Adrenal gland (tissue), 12 donors: Measurements from ENCODE around the gene SNAP25. TPM values are rescaled to one million over a fixed set of nuclear protein-coding genes. Genes with fewer than 3 reads are reported as not detected.

Experiments used
- DNase-seq, 7 donors: peaks; one replicate each; pipeline ENCODE4 v3.0.0-alpha.2; 2019 to 2020
- H3K27ac ChIP-seq, 5 donors: fragments of 200-600 bp; sonication (generic) in 4 of 5; 1 replicate in 3 of 5; 2 replicates in 2 of 5; pipeline versions ENCODE4 v1.5.1 to v1.8.0; 2016 to 2020; ENCODE audit warnings: mild to moderate bottlenecking in 1 of 5
- H3K27me3 ChIP-seq: fragments of 200-600 bp; 2 replicates; pipeline ENCODE4 v1.8.0; 2021
- H3K36me3 ChIP-seq, 2 donors: fragments of 200-600 bp; replicated peaks in 1 of 2; 1 replicate in 1 of 2; 2 replicates in 1 of 2; pipeline versions ENCODE4 v1.5.1 to v1.8.0; 2018 to 2022
- H3K4me1 ChIP-seq, 2 donors: fragments of 200-600 bp; replicated peaks in 1 of 2; 1 replicate in 1 of 2; 2 replicates in 1 of 2; pipeline versions ENCODE4 v1.5.1 to v1.8.0; 2018 to 2021
- H3K4me3 ChIP-seq, 4 donors: fragments of 200-600 bp; sonication (generic) in 3 of 4; one replicate each; pipeline ENCODE4 v1.5.1; 2016 to 2018
- H3K9me3 ChIP-seq, 3 donors: fragments of 200-600 bp; sonication (generic) in 1 of 3; replicated peaks in 1 of 3; 1 replicate in 2 of 3; 2 replicates in 1 of 3; pipeline versions ENCODE4 v1.5.1 to v1.8.0; 2016 to 2021
- CTCF ChIP-seq, 6 experiments: fragments of 450-650 bp in 4 of 6; fragments of 200-600 bp in 2 of 6; sonication (generic) in 1 of 6; IDR thresholded peaks; 1 replicate in 5 of 6; 2 replicates in 1 of 6; pipeline versions ENCODE4 v1.5.1 to v1.8.0; 2016 to 2021; ENCODE audit warnings: antibody characterized with exemption in 6 of 6, mild to moderate bottlenecking in 2 of 6, moderate library complexity in 1 of 6
- POLR2A ChIP-seq, 2 donors: fragments of 450-650 bp; IDR thresholded peaks; one replicate each; pipeline ENCODE4 v1.6.1; 2017; ENCODE audit warnings: antibody characterized with exemption in 2 of 2, mild to moderate bottlenecking in 2 of 2, moderate library complexity in 1 of 2
- WGBS, 4 donors: extraction: QIAGEN DNeasy Blood & Tissue Kit in 2 of 4; methylation state at CpG; one replicate each; pipeline versions ENCODE4 v1.1.5 to v1.1.7; 2013 to 2017; 5-methylcytosine and 5-hydroxymethylcytosine counted together
- intact Hi-C, 2 donors: fragments of 100-400 bp; cut with DNase I; formaldehyde crosslinking; loops; one replicate each; pipeline versions ENCODE4 v1.14.1 to v1.15.0; 2022 to 2023
- polyA plus RNA-seq, 3 donors: library from polyadenylated mRNA; stranded (reverse); fragments of 200-250 nt in 2 of 3; fragments of 350-450 nt in 1 of 3; fragmentation: Illumina TruSeq in 1 of 3; extraction: RNeasy Lipid Tissue Mini Kit (QIAGEN cat#74804) in 1 of 3; gene quantifications; one replicate each; pipeline ENCODE4 v1.2.3, GENCODE V29; 2013 to 2014
- total RNA-seq, 9 donors: library from RNA; depleted of rRNA in 4 of 9; stranded (reverse); fragments of >200 nt in 4 of 9; fragments of 120-200 nt in 1 of 9; fragmentation: NEBNext Ultra II Directional in 1 of 9; extraction: Animal tissue kit (Norgen Biotek cat#: 25700) in 1 of 9; gene quantifications; one replicate each; pipeline versions ENCODE4 v1.1.0 to v1.2.4, GENCODE V29; 2013 to 2023
- donor health status: healthy with polysubstance abuse.
- donor health status: Bipolar disorder and iron deficiency.
- donor health status: DM: yes; HTN: yes; CAD: no.
- donor health status: DM: no; HTN: no; CAD: no.
- donor health status: DM: no; HTN: no; CAD: no.
- donor health status: DM: yes; HTN: yes; CAD: no.

Gene SNAP25
- total and polyA plus RNA-seq, 12 donors, result 1.0 to 35.9 (median 11.8) TPM; not detected in 1

GRCh38 chr20:10242166-10242565 lies 23.5 kb downstream of the SNAP25 start:
- intact Hi-C loops, result no loop called here
- WGBS, 4 donors, result 72 to 89% (median 77%) methylated on average over 2 of the region's 2 CpGs
- H3K9me3 ChIP-seq, result no peaks in the 10 kb centered on the region
- no peak overlapping the region for H3K4me3 ChIP-seq
- no peak overlapping the region for H3K27ac ChIP-seq
- no peaks in the 10 kb centered on the region for H3K36me3 ChIP-seq
- H3K4me1 ChIP-seq, result no peaks in the 10 kb centered on the region
- DNase-seq, result no peak
- TF ChIP-seq CTCF (IDR thresholded peaks at IDR 0.05), result no peak
- TF ChIP-seq POLR2A (IDR thresholded peaks at IDR 0.05), result no peak
- no peaks in the 10 kb centered on the region for H3K27me3 ChIP-seq

GRCh38 chr20:10247440-10247839 lies 28.8 kb downstream of the SNAP25 start:
- Histone ChIP-seq H3K9me3 (no peaks in the 10 kb centered on the region), H3K27ac (no peak overlapping the region), H3K4me1 (no peaks in the 10 kb centered on the region), H3K4me3 (no peak overlapping the region), H3K27me3 (no peaks in the 10 kb centered on the region), H3K36me3 (no peaks in the 10 kb centered on the region)
- WGBS, 4 donors, result 90 to 98% (median 94%) methylated on average over 3 of the region's 3 CpGs
- no peak for TF ChIP-seq POLR2A (IDR thresholded peaks at IDR 0.05)
- no peak for TF ChIP-seq CTCF (IDR thresholded peaks at IDR 0.05)
- intact Hi-C loops, result no loop called here
- DNase-seq, result no peak

- intact Hi-C loops, result no loop called here
- Histone ChIP-seq H3K36me3 (no peaks in the 10 kb centered on the region), H3K27me3 (no peaks in the 10 kb centered on the region), H3K4me1 (no peaks in the 10 kb centered on the region), H3K27ac (no peak overlapping the region), H3K4me3 (no peak overlapping the region), H3K9me3 (no peaks in the 10 kb centered on the region)
- TF ChIP-seq CTCF (IDR thresholded peaks at IDR 0.05) (no peak), POLR2A (IDR thresholded peaks at IDR 0.05) (no peak)
- DNase-seq, result no peak
- WGBS, 4 donors, result 69 to 88% (median 84%) methylated on average over 6 of the region's 6 CpGs
These were observed 30.6 kb downstream of the SNAP25 start for GRCh38 chr20:10249048-10249770.

GRCh38 chr20:10249822-10250221 lies 31.2 kb downstream of the SNAP25 start:
- Histone ChIP-seq H3K4me3 (no peak overlapping the region), H3K36me3 (no peaks in the 10 kb centered on the region), H3K27me3 (no peaks in the 10 kb centered on the region), H3K27ac (no peak overlapping the region), H3K4me1 (no peaks in the 10 kb centered on the region), H3K9me3 (no peaks in the 10 kb centered on the region)
- 80 to 87% (median 85%) methylated on average over 2 of the region's 2 CpGs for WGBS, 4 donors
- DNase-seq, result no peak
- intact Hi-C loops, result no loop called here
- TF ChIP-seq CTCF (IDR thresholded peaks at IDR 0.05) (no peak), POLR2A (IDR thresholded peaks at IDR 0.05) (no peak)
